ENCODE results near the gene SPATA46.
"Not testable (repeated sequence)": the region's sequence is repeated elsewhere in the genome, so short reads cannot be mapped to it uniquely, and the experiment has no call there.

The SPATA46 gene

GRCh38 chr1:162376691-162377090 is at the start of gene SPATA46:
Gene SPATA46, minus strand, starts transcription at chr1:162376854. Its CDS starts 64 bp downstream, at chr1:162376790.
- Histone ChIP-seq H3K9ac (ENCODE audit: low read length) (no peak within 1 kb of the TSS), H3K9me3 (ENCODE audit: control insufficient read depth, low read depth, low read length) (no peaks in the 10 kb centered on the region), H3K4me1 (ENCODE audit: control insufficient read depth, low read depth, low read length) (no peaks in the 10 kb centered on the region), H3K27me3 (ENCODE audit: control insufficient read depth, insufficient read depth, low read length) (no peaks in the 10 kb centered on the region), H3K36me3 (ENCODE audit: control insufficient read depth, low read depth, low read length) (no peaks in the 10 kb centered on the region), H3K27ac (ENCODE audit: low read length) (no peak within 1 kb of the TSS), H3K4me3 (ENCODE audit: low read length) (no peak within 1 kb of the TSS)

- H3K27me3 ChIP-seq (ENCODE audit: control insufficient read depth, insufficient read depth, low read length) = no peaks in the 10 kb centered on the region
- H3K9me3 ChIP-seq (ENCODE audit: control insufficient read depth, low read depth, low read length) = no peaks in the 10 kb centered on the region
- H3K4me3 ChIP-seq (ENCODE audit: low read length) = no peak overlapping the region
- H3K4me1 ChIP-seq (ENCODE audit: control insufficient read depth, low read depth, low read length) = no peaks in the 10 kb centered on the region
- no peaks in the 10 kb centered on the region for H3K36me3 ChIP-seq (ENCODE audit: control insufficient read depth, low read depth, low read length)
- no peak overlapping the region for H3K27ac ChIP-seq (ENCODE audit: low read length)
- H3K9ac ChIP-seq (ENCODE audit: low read length) = no peak overlapping the region
These were observed 46.2 kb upstream of the SPATA46 start for GRCh38 chr1:162422662-162423375.

- no peaks in the 10 kb centered on the region for H3K36me3 ChIP-seq (ENCODE audit: control insufficient read depth, low read depth, low read length)
- no peaks in the 10 kb centered on the region for H3K9me3 ChIP-seq (ENCODE audit: control insufficient read depth, low read depth, low read length)
- H3K27ac ChIP-seq (ENCODE audit: low read length) = no peak overlapping the region
- no peak overlapping the region for H3K4me3 ChIP-seq (ENCODE audit: low read length)
- no peak overlapping the region for H3K9ac ChIP-seq (ENCODE audit: low read length)
- no peaks in the 10 kb centered on the region for H3K27me3 ChIP-seq (ENCODE audit: control insufficient read depth, insufficient read depth, low read length)
- H3K4me1 ChIP-seq (ENCODE audit: control insufficient read depth, low read depth, low read length) = no peaks in the 10 kb centered on the region
These were observed 44.9 kb upstream of the SPATA46 start for GRCh38 chr1:162421258-162422164.

- no peak overlapping the region for H3K27ac ChIP-seq (ENCODE audit: low read length)
- H3K36me3 ChIP-seq (ENCODE audit: control insufficient read depth, low read depth, low read length) = no peaks in the 10 kb centered on the region
- no peaks in the 10 kb centered on the region for H3K27me3 ChIP-seq (ENCODE audit: control insufficient read depth, insufficient read depth, low read length)
- H3K9ac ChIP-seq (ENCODE audit: low read length) = no peak overlapping the region
- peaks cover 3% of the 10 kb centered on the region for H3K9me3 ChIP-seq (ENCODE audit: control insufficient read depth, low read depth, low read length)
- no peak overlapping the region for H3K4me3 ChIP-seq (ENCODE audit: low read length)
- H3K4me1 ChIP-seq (ENCODE audit: control insufficient read depth, low read depth, low read length) = no peaks in the 10 kb centered on the region
These were observed 43.5 kb upstream of the SPATA46 start for GRCh38 chr1:162420120-162420519.

GRCh38 chr1:162419450-162419931 is 42.8 kb upstream of the SPATA46 start:
- not testable (repeated sequence) for H3K27me3 ChIP-seq (ENCODE audit: control insufficient read depth, insufficient read depth, low read length); H3K4me1 ChIP-seq (ENCODE audit: control insufficient read depth, low read depth, low read length); H3K36me3 ChIP-seq (ENCODE audit: control insufficient read depth, low read depth, low read length); H3K9me3 ChIP-seq (ENCODE audit: control insufficient read depth, low read depth, low read length); H3K4me3 ChIP-seq (ENCODE audit: low read length); H3K27ac ChIP-seq (ENCODE audit: low read length); H3K9ac ChIP-seq (ENCODE audit: low read length)

GRCh38 chr1:162418584-162418983 is 41.9 kb upstream of the SPATA46 start:
- H3K36me3 ChIP-seq (ENCODE audit: control insufficient read depth, low read depth, low read length); H3K9ac ChIP-seq (ENCODE audit: low read length); H3K4me3 ChIP-seq (ENCODE audit: low read length); H3K4me1 ChIP-seq (ENCODE audit: control insufficient read depth, low read depth, low read length); H3K9me3 ChIP-seq (ENCODE audit: control insufficient read depth, low read depth, low read length); H3K27ac ChIP-seq (ENCODE audit: low read length); H3K27me3 ChIP-seq (ENCODE audit: control insufficient read depth, insufficient read depth, low read length): not testable (repeated sequence)

GRCh38 chr1:162417650-162418049 is 41.0 kb upstream of the SPATA46 start:
- Histone ChIP-seq H3K9me3 (ENCODE audit: control insufficient read depth, low read depth, low read length) (peaks cover 4% of the 10 kb centered on the region), H3K4me3 (ENCODE audit: low read length) (no peak overlapping the region), H3K4me1 (ENCODE audit: control insufficient read depth, low read depth, low read length) (no peaks in the 10 kb centered on the region), H3K9ac (ENCODE audit: low read length) (no peak overlapping the region), H3K27ac (ENCODE audit: low read length) (no peak overlapping the region), H3K36me3 (ENCODE audit: control insufficient read depth, low read depth, low read length) (no peaks in the 10 kb centered on the region), H3K27me3 (ENCODE audit: control insufficient read depth, insufficient read depth, low read length) (no peaks in the 10 kb centered on the region)

- no peak overlapping the region for H3K27ac ChIP-seq (ENCODE audit: low read length)
- peaks cover 4% of the 10 kb centered on the region for H3K9me3 ChIP-seq (ENCODE audit: control insufficient read depth, low read depth, low read length)
- H3K27me3 ChIP-seq (ENCODE audit: control insufficient read depth, insufficient read depth, low read length) = no peaks in the 10 kb centered on the region
- no peak overlapping the region for H3K9ac ChIP-seq (ENCODE audit: low read length)
- H3K36me3 ChIP-seq (ENCODE audit: control insufficient read depth, low read depth, low read length) = no peaks in the 10 kb centered on the region
- H3K4me3 ChIP-seq (ENCODE audit: low read length) = no peak overlapping the region
- no peaks in the 10 kb centered on the region for H3K4me1 ChIP-seq (ENCODE audit: control insufficient read depth, low read depth, low read length)
These were observed 40.3 kb upstream of the SPATA46 start for GRCh38 chr1:162416909-162417308.

GRCh38 chr1:162416215-162416614 is 39.6 kb upstream of the SPATA46 start:
- Histone ChIP-seq H3K4me3 (ENCODE audit: low read length) (no peak overlapping the region), H3K36me3 (ENCODE audit: control insufficient read depth, low read depth, low read length) (no peaks in the 10 kb centered on the region), H3K4me1 (ENCODE audit: control insufficient read depth, low read depth, low read length) (no peaks in the 10 kb centered on the region), H3K27ac (ENCODE audit: low read length) (no peak overlapping the region), H3K27me3 (ENCODE audit: control insufficient read depth, insufficient read depth, low read length) (no peaks in the 10 kb centered on the region), H3K9ac (ENCODE audit: low read length) (no peak overlapping the region), H3K9me3 (ENCODE audit: control insufficient read depth, low read depth, low read length) (peaks cover 4% of the 10 kb centered on the region)

GRCh38 chr1:162412002-162412401 is 35.3 kb upstream of the SPATA46 start, which contains the start of gene SH2D1B:
Gene SH2D1B, minus strand, starts transcription at chr1:162412136. Its CDS starts 120 bp downstream, at chr1:162412016.
- Histone ChIP-seq H3K4me3 (ENCODE audit: low read length) (no peak within 1 kb of the TSS), H3K9me3 (ENCODE audit: control insufficient read depth, low read depth, low read length) (peaks cover 4% of the 10 kb centered on the region), H3K27ac (ENCODE audit: low read length) (no peak within 1 kb of the TSS), H3K4me1 (ENCODE audit: control insufficient read depth, low read depth, low read length) (no peaks in the 10 kb centered on the region), H3K27me3 (ENCODE audit: control insufficient read depth, insufficient read depth, low read length) (no peaks in the 10 kb centered on the region), H3K36me3 (ENCODE audit: control insufficient read depth, low read depth, low read length) (no peaks in the 10 kb centered on the region), H3K9ac (ENCODE audit: low read length) (no peak within 1 kb of the TSS)

GRCh38 chr1:162407539-162407938 is 30.9 kb upstream of the SPATA46 start:
- Histone ChIP-seq H3K27ac (ENCODE audit: low read length) (no peak overlapping the region), H3K27me3 (ENCODE audit: control insufficient read depth, insufficient read depth, low read length) (no peaks in the 10 kb centered on the region), H3K36me3 (ENCODE audit: control insufficient read depth, low read depth, low read length) (no peaks in the 10 kb centered on the region), H3K9me3 (ENCODE audit: control insufficient read depth, low read depth, low read length) (no peaks in the 10 kb centered on the region), H3K4me1 (ENCODE audit: control insufficient read depth, low read depth, low read length) (no peaks in the 10 kb centered on the region), H3K4me3 (ENCODE audit: low read length) (no peak overlapping the region), H3K9ac (ENCODE audit: low read length) (no peak overlapping the region)

Measured in iPS-18a (cell line).